ENCODE data around the gene CCM2L. TPM values are rescaled to one million over a fixed set of nuclear protein-coding genes. Genes with fewer than 3 reads are reported as not detected.

CCM2L gene
- total RNA-seq, 2 donors from 2014 or later = 5.2 to 7.8 TPM

DNA sequence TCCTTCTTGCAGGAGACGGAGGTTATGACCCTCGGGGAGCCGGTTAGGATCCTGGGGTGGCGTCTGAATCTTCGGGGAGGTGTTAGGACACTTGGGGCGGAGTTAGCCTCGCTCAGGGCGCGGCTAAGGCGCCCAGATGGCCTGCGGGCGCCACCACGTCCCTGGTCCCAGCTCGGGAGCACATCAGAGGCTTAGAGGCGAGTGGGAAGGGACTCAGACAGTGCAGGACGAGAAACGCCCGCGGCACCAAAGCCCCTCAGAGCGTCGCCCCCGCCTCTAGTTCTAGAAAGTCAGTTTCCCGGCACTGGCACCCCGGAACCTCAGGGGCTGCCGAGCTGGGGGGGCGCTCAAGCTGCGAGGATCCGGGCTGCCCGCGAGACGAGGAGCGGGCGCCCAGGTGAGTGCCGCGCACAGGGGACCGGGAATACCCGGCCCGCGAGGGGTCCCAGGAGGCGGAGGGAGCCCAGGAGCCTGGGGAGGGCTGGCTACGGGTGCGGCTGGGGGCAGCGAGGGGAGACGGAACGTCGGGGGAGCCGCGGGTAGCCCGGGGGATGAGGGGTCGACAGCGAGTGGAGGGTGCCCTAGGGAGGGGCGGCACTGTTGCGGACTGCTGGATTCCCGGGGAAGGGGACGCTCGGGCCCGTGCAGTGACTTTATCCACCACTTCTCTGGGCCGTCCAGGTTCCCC, 42.0 kb downstream of the CCM2L start, which contains the start of gene HCK:
Gene HCK, plus strand, starts transcription at position 153 of the 688 bp plus-strand sequence.
- peaks cover 58% of the 10 kb centered on the region for H3K27me3 ChIP-seq (ENCODE audit: control insufficient read depth, insufficient read depth, low read length, poor library complexity, severe bottlenecking)
- H3K9me3 Mint-ChIP-seq = no peaks in the 10 kb centered on the region
- TF ChIP-seq, protein P1, sequence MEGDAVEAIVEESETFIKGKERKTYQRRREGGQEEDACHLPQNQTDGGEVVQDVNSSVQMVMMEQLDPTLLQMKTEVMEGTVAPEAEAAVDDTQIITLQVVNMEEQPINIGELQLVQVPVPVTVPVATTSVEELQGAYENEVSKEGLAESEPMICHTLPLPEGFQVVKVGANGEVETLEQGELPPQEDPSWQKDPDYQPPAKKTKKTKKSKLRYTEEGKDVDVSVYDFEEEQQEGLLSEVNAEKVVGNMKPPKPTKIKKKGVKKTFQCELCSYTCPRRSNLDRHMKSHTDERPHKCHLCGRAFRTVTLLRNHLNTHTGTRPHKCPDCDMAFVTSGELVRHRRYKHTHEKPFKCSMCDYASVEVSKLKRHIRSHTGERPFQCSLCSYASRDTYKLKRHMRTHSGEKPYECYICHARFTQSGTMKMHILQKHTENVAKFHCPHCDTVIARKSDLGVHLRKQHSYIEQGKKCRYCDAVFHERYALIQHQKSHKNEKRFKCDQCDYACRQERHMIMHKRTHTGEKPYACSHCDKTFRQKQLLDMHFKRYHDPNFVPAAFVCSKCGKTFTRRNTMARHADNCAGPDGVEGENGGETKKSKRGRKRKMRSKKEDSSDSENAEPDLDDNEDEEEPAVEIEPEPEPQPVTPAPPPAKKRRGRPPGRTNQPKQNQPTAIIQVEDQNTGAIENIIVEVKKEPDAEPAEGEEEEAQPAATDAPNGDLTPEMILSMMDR (conservative IDR thresholded peaks at IDR 0.05) = no peak
- no peaks in the 10 kb centered on the region for H3K9me3 ChIP-seq (ENCODE audit: control insufficient read depth, low read length)
- H3K4me3 ChIP-seq (ENCODE audit: low read length) = peak within 1 kb of the TSS; percentile 60
- H3K4me1 ChIP-seq (ENCODE audit: control insufficient read depth, insufficient read depth, low read length) = no peaks in the 10 kb centered on the region
- H3K27ac Mint-ChIP-seq = no peak within 1 kb of the TSS
- 2 to 3% methylated on average over 26 to 58 of the region's 58 CpGs for WGBS, 2 experiments (ENCODE audit: insufficient coverage in 1 of 2, insufficient read length in 1 of 2)
- peak within 1 kb of the TSS; percentile 48 for H3K4me3 Mint-ChIP-seq
- no peaks in the 10 kb centered on the region for H3K36me3 ChIP-seq (ENCODE audit: control insufficient read depth, insufficient read depth, low read length)
- peaks cover 10% of the 10 kb centered on the region for H3K4me1 Mint-ChIP-seq
- peak; percentile 70 for DNase-seq
- no peak within 1 kb of the TSS for H3K9ac ChIP-seq (ENCODE audit: extremely low read depth, low read length, poor library complexity, severe bottlenecking)
- no peak within 1 kb of the TSS for H3K27ac ChIP-seq (ENCODE audit: low read depth, low read length)
- H3K27me3 Mint-ChIP-seq (ENCODE audit: insufficient read depth) = peaks cover 88% of the 10 kb centered on the region
- no peaks in the 10 kb centered on the region for H3K36me3 Mint-ChIP-seq (ENCODE audit: low read depth)

GRCh38 chr20:32052778-32053362, 42.6 kb downstream of the CCM2L start:
- Histone ChIP-seq H3K9ac (ENCODE audit: extremely low read depth, low read length, poor library complexity, severe bottlenecking) (no peak overlapping the region), H3K27me3 (ENCODE audit: control insufficient read depth, insufficient read depth, low read length, poor library complexity, severe bottlenecking) (peaks cover 65% of the 10 kb centered on the region), H3K4me3 (ENCODE audit: low read length) (no peak overlapping the region), H3K4me1 (ENCODE audit: control insufficient read depth, insufficient read depth, low read length) (no peaks in the 10 kb centered on the region), H3K9me3 (ENCODE audit: control insufficient read depth, low read length) (no peaks in the 10 kb centered on the region), H3K27ac (ENCODE audit: low read depth, low read length) (no peak overlapping the region), H3K36me3 (ENCODE audit: control insufficient read depth, insufficient read depth, low read length) (no peaks in the 10 kb centered on the region)
- WGBS, 2 experiments (ENCODE audit: insufficient coverage in 1 of 2, insufficient read length in 1 of 2) = 31 to 51% methylated on average over 9 to 21 of the region's 22 CpGs
- Mint-ChIP-seq H3K27me3 (ENCODE audit: insufficient read depth) (peaks cover 89% of the 10 kb centered on the region), H3K9me3 (no peaks in the 10 kb centered on the region), H3K4me1 (peaks cover 10% of the 10 kb centered on the region), H3K36me3 (ENCODE audit: low read depth) (no peaks in the 10 kb centered on the region), H3K27ac (no peak overlapping the region), H3K4me3 (peak overlapping the region; percentile 48)
- TF ChIP-seq, protein P1 (conservative IDR thresholded peaks at IDR 0.05) = no peak
- DNase-seq = peak; percentile 73

DNA sequence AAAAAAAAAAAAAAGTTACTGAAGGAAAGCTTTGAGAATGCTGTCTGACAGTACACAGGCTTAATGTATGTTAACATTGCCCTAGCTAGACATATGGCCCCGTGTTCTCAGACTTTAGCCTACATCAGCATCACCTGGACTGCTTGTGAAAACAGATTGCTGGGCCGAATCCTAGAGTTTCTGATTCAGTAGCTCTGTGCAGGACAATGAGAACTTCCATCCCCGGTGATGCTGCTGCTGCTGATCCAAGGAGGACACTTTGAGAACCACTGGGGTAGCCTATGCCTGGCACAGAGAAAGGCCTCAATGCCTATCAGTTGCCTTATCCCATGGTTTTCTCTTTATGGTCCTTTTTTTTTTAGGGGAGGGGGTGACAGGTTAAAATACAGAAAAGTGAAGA, 43.4 kb downstream of the CCM2L start:
- no peak overlapping the region for H3K4me3 ChIP-seq (ENCODE audit: low read length)
- no peaks in the 10 kb centered on the region for H3K36me3 Mint-ChIP-seq (ENCODE audit: low read depth)
- TF ChIP-seq, protein P1 (conservative IDR thresholded peaks at IDR 0.05) = no peak
- no peak overlapping the region for H3K9ac ChIP-seq (ENCODE audit: extremely low read depth, low read length, poor library complexity, severe bottlenecking)
- H3K36me3 ChIP-seq (ENCODE audit: control insufficient read depth, insufficient read depth, low read length) = no peaks in the 10 kb centered on the region
- no peaks in the 10 kb centered on the region for H3K4me1 ChIP-seq (ENCODE audit: control insufficient read depth, insufficient read depth, low read length)
- DNase-seq = no peak
- H3K27ac ChIP-seq (ENCODE audit: low read depth, low read length) = no peak overlapping the region
- H3K9me3 Mint-ChIP-seq = no peaks in the 10 kb centered on the region
- 93% methylated on average over 3 of the region's 3 CpGs for WGBS, 2 experiments (ENCODE audit: insufficient coverage in 1 of 2, insufficient read length in 1 of 2)
- no peak overlapping the region for H3K27ac Mint-ChIP-seq
- H3K9me3 ChIP-seq (ENCODE audit: control insufficient read depth, low read length) = no peaks in the 10 kb centered on the region
- peaks cover 71% of the 10 kb centered on the region for H3K27me3 ChIP-seq (ENCODE audit: control insufficient read depth, insufficient read depth, low read length, poor library complexity, severe bottlenecking)
- H3K27me3 Mint-ChIP-seq (ENCODE audit: insufficient read depth) = peaks cover 88% of the 10 kb centered on the region
- H3K4me3 Mint-ChIP-seq = peak overlapping the region; percentile 48
- H3K4me1 Mint-ChIP-seq = peaks cover 10% of the 10 kb centered on the region
